OCI-LY3 (cell line): ENCODE measurements around the gene QRICH2.

Experiments used
- EZH2phosphoT487 ChIP-seq: fragments of 200-600 bp; shearing (Covaris generic); IDR thresholded peaks from 2 replicates; pipeline ENCODE4 v1.6.1; 2018; ENCODE audit warnings: antibody characterized with exemption, mixed run types, low read depth
- TF ChIP-seq, protein P1 (sequence below): fragments of 200-600, 300-600 bp; sonication (generic); IDR thresholded peaks from 2 replicates; pipeline ENCODE4 v1.5.1; 2014; ENCODE audit warnings: antibody characterized with exemption, low read length, low read depth

- TF ChIP-seq, protein P1, sequence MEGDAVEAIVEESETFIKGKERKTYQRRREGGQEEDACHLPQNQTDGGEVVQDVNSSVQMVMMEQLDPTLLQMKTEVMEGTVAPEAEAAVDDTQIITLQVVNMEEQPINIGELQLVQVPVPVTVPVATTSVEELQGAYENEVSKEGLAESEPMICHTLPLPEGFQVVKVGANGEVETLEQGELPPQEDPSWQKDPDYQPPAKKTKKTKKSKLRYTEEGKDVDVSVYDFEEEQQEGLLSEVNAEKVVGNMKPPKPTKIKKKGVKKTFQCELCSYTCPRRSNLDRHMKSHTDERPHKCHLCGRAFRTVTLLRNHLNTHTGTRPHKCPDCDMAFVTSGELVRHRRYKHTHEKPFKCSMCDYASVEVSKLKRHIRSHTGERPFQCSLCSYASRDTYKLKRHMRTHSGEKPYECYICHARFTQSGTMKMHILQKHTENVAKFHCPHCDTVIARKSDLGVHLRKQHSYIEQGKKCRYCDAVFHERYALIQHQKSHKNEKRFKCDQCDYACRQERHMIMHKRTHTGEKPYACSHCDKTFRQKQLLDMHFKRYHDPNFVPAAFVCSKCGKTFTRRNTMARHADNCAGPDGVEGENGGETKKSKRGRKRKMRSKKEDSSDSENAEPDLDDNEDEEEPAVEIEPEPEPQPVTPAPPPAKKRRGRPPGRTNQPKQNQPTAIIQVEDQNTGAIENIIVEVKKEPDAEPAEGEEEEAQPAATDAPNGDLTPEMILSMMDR, result no peak
- TF ChIP-seq EZH2phosphoT487, result no peak
These were observed 15.0 kb downstream of the QRICH2 start for GRCh38 chr17:76293106-76293505.
